ENCODE measurements around the gene DOK5. TPM values are rescaled to one million over a fixed set of nuclear protein-coding genes. Genes with fewer than 3 reads are reported as not detected.

The DOK5 gene
- total RNA-seq, 1 donor from 2014 or later, result 14.3 TPM

- Histone ChIP-seq H3K27me3 (ENCODE audit: low read depth) (no peaks in the 10 kb centered on the region), H3K9me3 (replicated peaks) (no peaks in the 10 kb centered on the region), H3K4me3 (no peak overlapping the region), H3K4me1 (no peaks in the 10 kb centered on the region), H3K27ac (replicated peaks) (no peak overlapping the region), H3K36me3 (no peaks in the 10 kb centered on the region)
- DNase-seq, result no peak
- TF ChIP-seq, protein P1, sequence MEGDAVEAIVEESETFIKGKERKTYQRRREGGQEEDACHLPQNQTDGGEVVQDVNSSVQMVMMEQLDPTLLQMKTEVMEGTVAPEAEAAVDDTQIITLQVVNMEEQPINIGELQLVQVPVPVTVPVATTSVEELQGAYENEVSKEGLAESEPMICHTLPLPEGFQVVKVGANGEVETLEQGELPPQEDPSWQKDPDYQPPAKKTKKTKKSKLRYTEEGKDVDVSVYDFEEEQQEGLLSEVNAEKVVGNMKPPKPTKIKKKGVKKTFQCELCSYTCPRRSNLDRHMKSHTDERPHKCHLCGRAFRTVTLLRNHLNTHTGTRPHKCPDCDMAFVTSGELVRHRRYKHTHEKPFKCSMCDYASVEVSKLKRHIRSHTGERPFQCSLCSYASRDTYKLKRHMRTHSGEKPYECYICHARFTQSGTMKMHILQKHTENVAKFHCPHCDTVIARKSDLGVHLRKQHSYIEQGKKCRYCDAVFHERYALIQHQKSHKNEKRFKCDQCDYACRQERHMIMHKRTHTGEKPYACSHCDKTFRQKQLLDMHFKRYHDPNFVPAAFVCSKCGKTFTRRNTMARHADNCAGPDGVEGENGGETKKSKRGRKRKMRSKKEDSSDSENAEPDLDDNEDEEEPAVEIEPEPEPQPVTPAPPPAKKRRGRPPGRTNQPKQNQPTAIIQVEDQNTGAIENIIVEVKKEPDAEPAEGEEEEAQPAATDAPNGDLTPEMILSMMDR (IDR thresholded peaks at IDR 0.05; ENCODE audit: borderline replicate concordance), result no peak
- intact Hi-C loops (cut with micrococcal nuclease), result no loop called here
Observed at GRCh38 chr20:54549658-54550326, 74.4 kb downstream of the DOK5 start.

DNA sequence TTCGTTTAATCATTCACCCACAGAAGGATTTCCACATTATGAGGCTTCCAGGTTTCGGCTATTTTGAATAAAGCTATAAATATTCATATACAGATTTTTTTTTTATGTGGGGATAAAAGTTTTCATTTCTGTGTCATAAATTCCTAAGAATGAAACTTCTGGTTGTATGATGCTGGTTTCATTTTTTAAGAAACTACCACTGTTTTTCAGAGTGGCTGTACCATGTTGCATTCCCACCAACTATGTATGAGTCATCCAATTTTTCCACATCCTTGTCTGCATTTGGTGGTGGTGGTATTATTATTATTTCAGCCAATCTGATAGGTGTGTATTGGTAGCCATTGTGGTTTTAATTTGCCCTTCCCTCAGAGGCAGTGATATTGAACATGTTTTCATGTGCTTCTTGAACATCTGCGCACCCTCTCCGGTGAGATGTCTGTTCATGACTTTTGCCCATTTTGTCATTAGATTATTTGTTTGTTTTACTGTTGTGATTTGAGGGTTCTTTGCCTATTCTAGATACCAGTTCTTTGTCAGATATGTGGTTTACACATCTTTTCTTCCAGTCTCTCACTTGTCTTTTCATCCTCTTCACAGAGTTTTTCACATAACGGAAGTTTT is 75.5 kb downstream of the DOK5 start:
- intact Hi-C loops (cut with micrococcal nuclease), result no loop called here
- Histone ChIP-seq H3K4me3 (no peak overlapping the region), H3K9me3 (replicated peaks) (no peaks in the 10 kb centered on the region), H3K36me3 (no peaks in the 10 kb centered on the region), H3K27me3 (ENCODE audit: low read depth) (no peaks in the 10 kb centered on the region), H3K4me1 (no peaks in the 10 kb centered on the region), H3K27ac (replicated peaks) (no peak overlapping the region)
- no peak for DNase-seq
- TF ChIP-seq, protein P1 (IDR thresholded peaks at IDR 0.05; ENCODE audit: borderline replicate concordance), result no peak

DNA sequence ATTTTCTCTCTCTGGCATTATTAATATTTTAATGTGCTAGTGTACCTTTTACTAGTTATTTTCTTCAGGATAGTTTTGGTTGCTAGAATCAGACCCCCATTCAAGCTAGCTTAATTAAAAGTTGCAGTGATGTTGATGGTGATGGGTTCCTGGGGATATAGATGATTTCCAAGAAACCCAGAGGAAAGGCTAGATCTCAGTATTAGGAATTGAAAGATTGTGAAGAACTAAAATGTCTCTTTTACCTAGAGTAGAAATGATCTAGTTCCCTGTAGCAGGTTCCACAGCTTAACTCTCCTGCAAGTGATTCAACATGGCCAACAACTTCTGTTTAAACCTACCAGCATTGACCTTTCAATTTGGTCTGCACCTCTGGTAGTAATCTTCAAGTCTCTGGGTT is 78.6 kb downstream of the DOK5 start:
- Histone ChIP-seq H3K27ac (replicated peaks) (no peak overlapping the region), H3K27me3 (ENCODE audit: low read depth) (no peaks in the 10 kb centered on the region), H3K36me3 (no peaks in the 10 kb centered on the region), H3K9me3 (replicated peaks) (no peaks in the 10 kb centered on the region), H3K4me3 (no peak overlapping the region), H3K4me1 (no peaks in the 10 kb centered on the region)
- TF ChIP-seq, protein P1 (IDR thresholded peaks at IDR 0.05; ENCODE audit: borderline replicate concordance), result no peak
- no peak for DNase-seq
- intact Hi-C loops (cut with micrococcal nuclease), result no loop called here

DNA sequence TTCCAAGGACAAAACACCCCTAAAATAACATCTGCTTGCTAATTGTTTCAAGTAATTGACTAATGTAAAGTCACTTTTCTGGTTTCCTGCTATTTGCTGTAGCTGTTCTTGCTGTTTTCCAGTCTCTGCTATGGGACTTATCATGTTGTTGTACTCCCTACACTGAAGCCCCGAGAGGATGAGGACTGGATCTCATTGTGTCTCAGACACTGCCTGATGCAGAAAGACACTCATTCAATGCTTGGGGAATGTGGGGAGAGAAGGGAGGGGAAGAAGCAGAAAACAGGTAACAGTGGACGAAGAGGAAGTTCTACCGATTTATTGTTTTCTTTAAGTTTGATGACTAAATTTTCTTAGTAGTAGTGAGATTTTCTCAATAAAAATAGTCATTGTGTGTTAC is 79.8 kb downstream of the DOK5 start:
- intact Hi-C loops (cut with micrococcal nuclease), result no loop called here
- no peaks in the 10 kb centered on the region for H3K4me1 ChIP-seq
- TF ChIP-seq, protein P1 (IDR thresholded peaks at IDR 0.05; ENCODE audit: borderline replicate concordance), result no peak

GRCh38 chr20:54556406-54556805 is 81.0 kb downstream of the DOK5 start:
- Histone ChIP-seq H3K4me3 (no peak overlapping the region), H3K27me3 (ENCODE audit: low read depth) (no peaks in the 10 kb centered on the region), H3K27ac (replicated peaks) (no peak overlapping the region), H3K36me3 (no peaks in the 10 kb centered on the region), H3K4me1 (no peaks in the 10 kb centered on the region), H3K9me3 (replicated peaks) (no peaks in the 10 kb centered on the region)
- TF ChIP-seq, protein P1 (IDR thresholded peaks at IDR 0.05; ENCODE audit: borderline replicate concordance), result no peak
- no peak for DNase-seq
- intact Hi-C loops (cut with micrococcal nuclease), result no loop called here

More for the DNA sequence above, 79.8 kb downstream of the DOK5 start:
- Histone ChIP-seq H3K9me3 (replicated peaks) (no peaks in the 10 kb centered on the region), H3K36me3 (no peaks in the 10 kb centered on the region), H3K4me3 (no peak overlapping the region), H3K27me3 (ENCODE audit: low read depth) (no peaks in the 10 kb centered on the region), H3K27ac (replicated peaks) (no peak overlapping the region)
- DNase-seq, result no peak

Data from left ventricle myocardium inferior (tissue), 1 donor.